Gastroesophageal sphincter (tissue), 4 donors: ENCODE results near the gene CSF2. TPM values are rescaled to one million over a fixed set of nuclear protein-coding genes. Genes with fewer than 3 reads are reported as not detected.

Experiments used
- ATAC-seq: fragments of 150-250 bp; one replicate; pipeline ENCODE4 v1.9.1; 2016; ENCODE audit warnings: mild to moderate bottlenecking, moderate library complexity
- H3K27ac ChIP-seq, 4 donors: fragments of 200-600 bp; sonication (generic) in 3 of 4; 1 replicate in 3 of 4; 2 replicates in 1 of 4; pipeline ENCODE4 v1.5.1; 2016 to 2019
- H3K27me3 ChIP-seq: fragments of 200-600 bp; sonication (generic); one replicate; pipeline ENCODE4 v1.5.1; 2019
- H3K36me3 ChIP-seq, 2 donors: fragments of 200-600 bp; sonication (generic); one replicate each; pipeline ENCODE4 v1.5.1; 2019; ENCODE audit warnings: control low read depth in 1 of 2
- H3K4me1 ChIP-seq, 3 donors: fragments of 200-600 bp; sonication (generic); 1 replicate in 2 of 3; 2 replicates in 1 of 3; pipeline ENCODE4 v1.5.1; 2016 to 2019; ENCODE audit warnings: control low read depth in 2 of 3
- H3K4me3 ChIP-seq, 2 donors: fragments of 200-600 bp; sonication (generic); one replicate each; pipeline ENCODE4 v1.5.1; 2019; ENCODE audit warnings: mild to moderate bottlenecking in 1 of 2, moderate library complexity in 1 of 2
- H3K9me3 ChIP-seq, 3 donors: fragments of 200-600 bp; sonication (generic); one replicate each; pipeline ENCODE4 v1.5.1; 2017 to 2019; ENCODE audit warnings: control low read depth in 2 of 3
- EP300 ChIP-seq: sonication (generic); formaldehyde crosslinking; IDR thresholded peaks from one replicate; pipeline ENCODE4 v1.6.1; 2017; ENCODE audit warnings: antibody characterized with exemption, mild to moderate bottlenecking
- POLR2A ChIP-seq, 2 donors: fragments of 450-650 bp; IDR thresholded peaks; one replicate each; pipeline ENCODE4 v1.6.1; 2017; ENCODE audit warnings: antibody characterized with exemption in 2 of 2, mild to moderate bottlenecking in 2 of 2, moderate library complexity in 1 of 2
- POLR2AphosphoS5 ChIP-seq: sonication (generic); formaldehyde crosslinking; IDR thresholded peaks from one replicate; pipeline ENCODE4 v1.6.1; 2017; ENCODE audit warnings: antibody characterized with exemption
- WGBS, 2 donors: methylation state at CpG; one replicate each; pipeline ENCODE4 v1.1.5; 2018; ENCODE audit warnings: low coverage in 1 of 2; 5-methylcytosine and 5-hydroxymethylcytosine counted together
- total RNA-seq, 4 donors: library from RNA; depleted of rRNA; stranded (reverse); fragments of >200 nt; gene quantifications; one replicate each; pipeline ENCODE4 v1.1.0, GENCODE V29; 2016
- TF ChIP-seq, protein P1 (sequence below), 4 experiments: fragments of 200-600 bp in 2 of 4; fragments of 450-650 bp in 2 of 4; sonication (generic) in 1 of 4; IDR thresholded peaks; one replicate each; pipeline ENCODE4 v1.5.1; 2017 to 2019; ENCODE audit warnings: antibody characterized with exemption in 4 of 4, mild to moderate bottlenecking in 2 of 4, moderate library complexity in 2 of 4

CSF2 gene
- total RNA-seq, 4 donors from 2014 or later = 1.1 TPM; not detected in 3

DNA sequence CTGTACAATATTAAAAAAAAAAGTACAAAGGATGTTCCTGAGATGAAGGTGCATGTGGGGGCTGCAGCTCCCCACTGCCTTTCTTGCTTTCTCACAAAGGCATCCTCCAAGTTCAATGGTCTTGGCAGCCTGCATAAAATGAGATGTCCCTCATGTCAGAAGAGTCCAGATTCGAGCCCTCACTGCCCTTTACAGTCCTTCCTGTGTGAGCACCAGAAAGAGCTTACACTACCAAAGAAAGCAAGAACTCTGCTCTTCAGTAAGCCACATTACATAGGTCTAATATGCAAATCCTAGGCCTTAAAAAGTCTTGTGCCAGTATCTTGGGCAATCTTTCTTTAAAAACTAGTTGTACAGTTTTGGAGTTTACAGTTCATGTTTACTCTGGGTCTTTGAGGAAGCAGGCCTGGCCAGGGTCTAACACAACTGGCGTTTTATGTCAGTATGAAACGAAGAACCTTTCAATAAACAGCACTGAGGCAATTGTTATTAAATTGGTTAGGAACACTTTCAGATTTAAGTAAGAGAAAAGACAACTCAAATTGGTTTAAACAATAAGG lies 36.0 kb downstream of the CSF2 start:
- no peaks in the 10 kb centered on the region for H3K36me3 ChIP-seq
- no peak for TF ChIP-seq POLR2A (IDR thresholded peaks at IDR 0.05)
- TF ChIP-seq POLR2AphosphoS5 = no peak
- TF ChIP-seq, protein P1, sequence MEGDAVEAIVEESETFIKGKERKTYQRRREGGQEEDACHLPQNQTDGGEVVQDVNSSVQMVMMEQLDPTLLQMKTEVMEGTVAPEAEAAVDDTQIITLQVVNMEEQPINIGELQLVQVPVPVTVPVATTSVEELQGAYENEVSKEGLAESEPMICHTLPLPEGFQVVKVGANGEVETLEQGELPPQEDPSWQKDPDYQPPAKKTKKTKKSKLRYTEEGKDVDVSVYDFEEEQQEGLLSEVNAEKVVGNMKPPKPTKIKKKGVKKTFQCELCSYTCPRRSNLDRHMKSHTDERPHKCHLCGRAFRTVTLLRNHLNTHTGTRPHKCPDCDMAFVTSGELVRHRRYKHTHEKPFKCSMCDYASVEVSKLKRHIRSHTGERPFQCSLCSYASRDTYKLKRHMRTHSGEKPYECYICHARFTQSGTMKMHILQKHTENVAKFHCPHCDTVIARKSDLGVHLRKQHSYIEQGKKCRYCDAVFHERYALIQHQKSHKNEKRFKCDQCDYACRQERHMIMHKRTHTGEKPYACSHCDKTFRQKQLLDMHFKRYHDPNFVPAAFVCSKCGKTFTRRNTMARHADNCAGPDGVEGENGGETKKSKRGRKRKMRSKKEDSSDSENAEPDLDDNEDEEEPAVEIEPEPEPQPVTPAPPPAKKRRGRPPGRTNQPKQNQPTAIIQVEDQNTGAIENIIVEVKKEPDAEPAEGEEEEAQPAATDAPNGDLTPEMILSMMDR (IDR thresholded peaks at IDR 0.05) = no peak
- TF ChIP-seq EP300 = no peak
- H3K27me3 ChIP-seq = no peaks in the 10 kb centered on the region
- ATAC-seq = no peak
- H3K4me3 ChIP-seq = no peak overlapping the region
- H3K27ac ChIP-seq = no peak overlapping the region
- H3K4me1 ChIP-seq = no peaks in the 10 kb centered on the region
- H3K9me3 ChIP-seq = peaks cover 0 to 13% (median 0%) of the 10 kb centered on the region in 3 donors
- WGBS, 2 donors = 58 to 67% methylated on average over 2 to 3 of the region's 3 CpGs

DNA sequence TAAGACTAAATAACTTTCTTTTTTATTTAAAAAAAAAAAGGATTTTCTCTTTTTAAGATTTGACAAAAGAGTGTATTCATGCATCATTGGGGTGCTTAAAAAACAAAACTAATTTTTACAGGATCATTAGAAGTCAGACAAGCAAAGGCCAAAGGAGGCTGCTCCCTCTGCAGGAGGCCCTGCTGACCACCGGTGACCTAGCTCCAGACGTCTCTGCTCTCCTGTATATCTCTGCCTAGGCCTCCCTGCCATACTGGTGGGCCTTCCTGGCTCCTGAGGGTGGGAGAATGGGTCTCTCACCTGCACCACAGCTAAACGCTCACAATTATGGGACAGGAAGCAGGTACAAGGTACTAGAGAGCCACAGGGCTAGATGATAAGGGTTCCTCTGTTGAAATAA lies 36.6 kb downstream of the CSF2 start:
- no peaks in the 10 kb centered on the region for H3K4me1 ChIP-seq
- H3K4me3 ChIP-seq = no peak overlapping the region
- no peaks in the 10 kb centered on the region for H3K27me3 ChIP-seq
- H3K27ac ChIP-seq = no peak overlapping the region
- H3K36me3 ChIP-seq = no peaks in the 10 kb centered on the region
- 34 to 36% methylated on average over 2 of the region's 3 CpGs for WGBS, 2 donors
- TF ChIP-seq, protein P1 (IDR thresholded peaks at IDR 0.05) = no peak
- TF ChIP-seq POLR2AphosphoS5 (no peak), EP300 (no peak), POLR2A (IDR thresholded peaks at IDR 0.05) (no peak)
- H3K9me3 ChIP-seq = peaks cover 0 to 13% (median 0%) of the 10 kb centered on the region in 3 donors
- ATAC-seq = no peak

DNA sequence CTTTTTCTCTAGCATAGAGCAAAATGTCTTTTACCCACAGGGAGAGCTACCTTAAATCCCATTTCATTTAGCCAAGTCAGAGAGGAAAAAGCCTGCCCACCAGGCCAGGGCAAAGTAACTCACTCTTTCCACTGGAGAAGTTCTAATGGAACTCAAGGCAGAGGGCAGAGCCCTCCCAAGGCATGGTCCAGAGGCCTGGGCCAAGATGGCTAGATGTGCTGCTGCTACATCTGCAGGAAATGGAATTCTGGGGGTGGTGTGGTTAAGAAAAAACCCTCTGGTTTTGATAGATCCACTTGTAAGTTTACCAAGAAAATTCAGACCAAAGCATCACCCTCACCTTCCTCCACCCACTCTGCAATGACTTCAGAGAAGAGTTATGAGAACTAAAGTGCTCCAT lies 37.3 kb downstream of the CSF2 start:
- no peak for ATAC-seq
- no peaks in the 10 kb centered on the region for H3K27me3 ChIP-seq
- H3K4me3 ChIP-seq = no peak overlapping the region
- no peak overlapping the region for H3K27ac ChIP-seq
- H3K36me3 ChIP-seq = no peaks in the 10 kb centered on the region
- peaks cover 0 to 13% (median 0%) of the 10 kb centered on the region in 3 donors for H3K9me3 ChIP-seq
- H3K4me1 ChIP-seq = no peaks in the 10 kb centered on the region
- TF ChIP-seq EP300 (no peak), POLR2AphosphoS5 (no peak), POLR2A (IDR thresholded peaks at IDR 0.05) (no peak)
- TF ChIP-seq, protein P1 (IDR thresholded peaks at IDR 0.05) = no peak

DNA sequence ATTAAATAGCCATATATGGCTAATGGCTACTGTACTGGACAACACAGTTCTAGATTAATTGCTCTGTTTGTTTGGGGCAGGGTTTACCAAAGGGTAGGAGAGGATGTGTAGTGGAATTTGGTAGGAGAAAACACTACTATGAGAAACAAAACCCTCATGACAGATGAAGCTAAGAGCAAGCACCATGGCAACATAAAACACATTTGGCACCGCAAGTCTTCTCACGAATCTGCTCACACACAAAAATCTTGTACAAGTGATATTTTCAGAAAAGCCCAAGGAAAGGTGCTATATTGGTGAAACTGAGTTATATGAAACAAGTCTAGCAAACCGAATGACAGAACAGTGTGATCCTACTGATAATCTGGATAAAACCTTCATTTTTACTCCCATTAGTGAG lies 38.5 kb downstream of the CSF2 start:
- H3K9me3 ChIP-seq = peaks cover 0 to 13% (median 0%) of the 10 kb centered on the region in 3 donors
- TF ChIP-seq EP300 (no peak), POLR2AphosphoS5 (no peak), POLR2A (IDR thresholded peaks at IDR 0.05) (no peak)
- TF ChIP-seq, protein P1 (IDR thresholded peaks at IDR 0.05) = no peak
- 67 to 79% methylated on average over 2 to 3 of the region's 3 CpGs for WGBS, 2 donors

More for the DNA sequence above, 38.5 kb downstream of the CSF2 start:
- no peaks in the 10 kb centered on the region for H3K36me3 ChIP-seq
- ATAC-seq = no peak
- no peak overlapping the region for H3K27ac ChIP-seq
- H3K4me1 ChIP-seq = no peaks in the 10 kb centered on the region
- H3K4me3 ChIP-seq = no peak overlapping the region
- no peaks in the 10 kb centered on the region for H3K27me3 ChIP-seq
